ENCODE results near the gene PTPRN.
"Not testable (repeated sequence)": the region's sequence is repeated elsewhere in the genome, so short reads cannot be mapped to it uniquely, and the experiment has no call there.

PTPRN gene

GRCh38 chr2:219334076-219334475 is 24.9 kb upstream of the PTPRN start:
- no peaks in the 10 kb centered on the region for H3K4me1 ChIP-seq (ENCODE audit: control insufficient read depth, insufficient read depth, low read length, poor library complexity, severe bottlenecking)
- no peak overlapping the region for H3K4me3 ChIP-seq (ENCODE audit: extremely low read depth, insufficient read depth, low read length, poor library complexity, severe bottlenecking)
- no peak overlapping the region for H3K27ac ChIP-seq (ENCODE audit: low read depth, low read length, severe bottlenecking)
- no peaks in the 10 kb centered on the region for H3K9me3 ChIP-seq (ENCODE audit: control insufficient read depth, low read length)
- no peaks in the 10 kb centered on the region for H3K36me3 ChIP-seq (ENCODE audit: control insufficient read depth, insufficient read depth, low read length)
- WGBS, 2 experiments (ENCODE audit: insufficient coverage in 2 of 2), result no CpG with 5 or more reads among the region's 2 CpGs

DNA sequence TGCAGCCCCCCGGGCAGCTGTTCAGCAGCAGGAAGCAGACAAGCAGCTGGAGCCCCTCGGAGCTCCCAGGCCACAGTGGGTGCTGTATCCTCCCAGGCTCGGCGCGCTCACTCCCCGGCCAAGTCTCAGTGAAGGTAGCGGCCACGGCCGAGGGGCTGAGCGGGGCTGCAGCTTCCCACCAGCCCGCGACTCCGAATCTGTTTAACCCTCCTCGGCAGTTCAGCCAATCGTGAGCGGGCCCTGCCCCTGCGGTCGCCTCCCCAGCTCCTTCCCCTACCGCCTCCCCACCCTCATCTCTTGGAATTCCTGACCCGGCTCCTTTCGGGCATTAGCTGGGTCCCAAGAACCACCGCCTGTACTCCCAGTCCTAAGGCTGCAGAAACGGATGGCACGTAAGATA is 23.3 kb upstream of the PTPRN start, which contains the start of gene RESP18:
Gene RESP18 (minus strand): TSS at position 203 of the 400 bp plus-strand sequence.
- Histone ChIP-seq H3K36me3 (ENCODE audit: control insufficient read depth, insufficient read depth, low read length) (no peaks in the 10 kb centered on the region), H3K4me3 (ENCODE audit: extremely low read depth, insufficient read depth, low read length, poor library complexity, severe bottlenecking) (no peak within 1 kb of the TSS), H3K4me1 (ENCODE audit: control insufficient read depth, insufficient read depth, low read length, poor library complexity, severe bottlenecking) (no peaks in the 10 kb centered on the region), H3K27ac (ENCODE audit: low read depth, low read length, severe bottlenecking) (no peak within 1 kb of the TSS), H3K9me3 (ENCODE audit: control insufficient read depth, low read length) (no peaks in the 10 kb centered on the region)
- WGBS, 2 experiments (ENCODE audit: insufficient coverage in 2 of 2), result 21 to 28% methylated on average over 19 to 20 of the region's 24 CpGs

DNA sequence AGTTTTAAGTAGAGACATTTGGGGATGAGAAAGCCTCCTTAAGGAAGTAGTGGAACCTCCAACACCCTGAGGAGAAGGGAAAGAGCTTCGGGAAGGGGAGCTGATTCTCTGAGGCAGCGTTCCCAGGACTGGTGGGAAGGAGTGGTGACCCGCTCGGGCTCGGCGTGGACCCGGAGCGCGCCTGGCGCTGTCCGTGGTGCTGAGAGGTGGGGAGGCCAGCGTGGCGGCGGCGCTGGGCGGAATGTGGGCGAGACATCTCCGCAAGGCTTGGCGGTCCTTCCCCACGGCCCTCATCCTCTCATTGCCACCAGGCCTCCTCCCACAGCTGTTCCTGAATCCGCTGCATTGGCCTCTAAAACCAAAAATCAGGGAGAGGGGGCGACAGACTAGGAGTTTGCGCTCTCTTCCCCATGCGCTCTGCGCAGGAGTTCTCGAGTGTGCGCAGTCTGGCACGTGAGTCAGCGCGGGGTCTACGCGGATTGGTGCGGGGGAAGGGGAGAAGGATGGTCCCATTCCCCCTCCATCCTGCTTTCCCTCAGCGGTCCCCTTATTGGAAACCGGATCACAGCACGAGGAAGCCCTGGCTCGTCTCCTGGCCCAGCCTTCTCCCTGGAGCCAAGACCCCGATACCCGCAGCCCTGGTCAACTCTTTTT is 22.5 kb upstream of the PTPRN start:
- H3K36me3 ChIP-seq (ENCODE audit: control insufficient read depth, insufficient read depth, low read length), result no peaks in the 10 kb centered on the region
- no peak overlapping the region for H3K27ac ChIP-seq (ENCODE audit: low read depth, low read length, severe bottlenecking)
- 17 to 19% methylated on average over 26 to 32 of the region's 39 CpGs for WGBS, 2 experiments (ENCODE audit: insufficient coverage in 2 of 2)
- no peak overlapping the region for H3K4me3 ChIP-seq (ENCODE audit: extremely low read depth, insufficient read depth, low read length, poor library complexity, severe bottlenecking)
- no peaks in the 10 kb centered on the region for H3K9me3 ChIP-seq (ENCODE audit: control insufficient read depth, low read length)
- no peaks in the 10 kb centered on the region for H3K4me1 ChIP-seq (ENCODE audit: control insufficient read depth, insufficient read depth, low read length, poor library complexity, severe bottlenecking)

GRCh38 chr2:219327719-219328118 is 18.5 kb upstream of the PTPRN start:
- Histone ChIP-seq H3K36me3 (ENCODE audit: control insufficient read depth, insufficient read depth, low read length) (no peaks in the 10 kb centered on the region), H3K9me3 (ENCODE audit: control insufficient read depth, low read length) (no peaks in the 10 kb centered on the region), H3K4me3 (ENCODE audit: extremely low read depth, insufficient read depth, low read length, poor library complexity, severe bottlenecking) (no peak overlapping the region), H3K4me1 (ENCODE audit: control insufficient read depth, insufficient read depth, low read length, poor library complexity, severe bottlenecking) (no peaks in the 10 kb centered on the region), H3K27ac (ENCODE audit: low read depth, low read length, severe bottlenecking) (no peak overlapping the region)
- WGBS, 2 experiments (ENCODE audit: insufficient coverage in 2 of 2), result 44 to 47% methylated on average over 1 to 2 of the region's 2 CpGs

DNA sequence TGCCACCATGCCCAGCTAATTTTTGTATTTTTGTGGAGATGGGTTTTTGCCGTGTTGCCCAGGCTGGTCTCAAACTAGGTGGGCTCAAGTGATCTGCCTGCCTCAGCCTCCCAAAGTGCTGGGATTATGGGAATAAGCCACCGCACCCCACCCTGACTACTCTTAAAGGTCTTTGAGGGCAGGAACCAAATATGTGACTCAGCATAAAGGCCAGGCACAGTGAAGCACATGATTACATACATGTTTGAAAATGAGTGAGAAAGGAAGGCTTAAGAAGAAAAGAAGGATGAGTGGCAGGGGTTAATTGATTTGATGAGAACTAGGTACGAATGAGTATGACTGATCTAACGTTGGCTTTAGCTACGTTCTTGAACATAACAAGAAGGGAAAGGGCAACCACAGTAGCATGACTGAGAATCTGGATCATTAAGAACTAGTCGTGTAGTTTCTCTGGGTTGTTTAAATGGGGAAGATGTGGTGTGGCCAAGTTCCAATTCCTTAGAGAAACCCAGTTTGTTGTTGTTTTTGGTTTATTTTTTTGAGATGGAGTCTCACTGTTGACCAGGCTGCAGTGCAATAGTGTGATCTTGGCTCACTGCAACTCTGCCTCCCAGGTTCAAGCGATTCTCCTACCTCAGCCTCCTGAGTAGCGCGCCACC is 16.6 kb upstream of the PTPRN start:
- H3K4me3 ChIP-seq (ENCODE audit: extremely low read depth, insufficient read depth, low read length, poor library complexity, severe bottlenecking), result no peak overlapping the region
- H3K36me3 ChIP-seq (ENCODE audit: control insufficient read depth, insufficient read depth, low read length), result no peaks in the 10 kb centered on the region
- no peaks in the 10 kb centered on the region for H3K4me1 ChIP-seq (ENCODE audit: control insufficient read depth, insufficient read depth, low read length, poor library complexity, severe bottlenecking)
- no peak overlapping the region for H3K27ac ChIP-seq (ENCODE audit: low read depth, low read length, severe bottlenecking)
- 78 to 79% methylated on average over 5 of the region's 9 CpGs for WGBS, 2 experiments (ENCODE audit: insufficient coverage in 2 of 2)
- H3K9me3 ChIP-seq (ENCODE audit: control insufficient read depth, low read length), result no peaks in the 10 kb centered on the region

GRCh38 chr2:219325136-219325535 is 15.9 kb upstream of the PTPRN start:
- Histone ChIP-seq H3K27ac (ENCODE audit: low read depth, low read length, severe bottlenecking) (no peak overlapping the region), H3K4me3 (ENCODE audit: extremely low read depth, insufficient read depth, low read length, poor library complexity, severe bottlenecking) (no peak overlapping the region), H3K36me3 (ENCODE audit: control insufficient read depth, insufficient read depth, low read length) (no peaks in the 10 kb centered on the region), H3K9me3 (ENCODE audit: control insufficient read depth, low read length) (no peaks in the 10 kb centered on the region), H3K4me1 (ENCODE audit: control insufficient read depth, insufficient read depth, low read length, poor library complexity, severe bottlenecking) (no peaks in the 10 kb centered on the region)
- WGBS, 2 experiments (ENCODE audit: insufficient coverage in 2 of 2), result 89 to 90% methylated on average over 2 to 3 of the region's 4 CpGs

DNA sequence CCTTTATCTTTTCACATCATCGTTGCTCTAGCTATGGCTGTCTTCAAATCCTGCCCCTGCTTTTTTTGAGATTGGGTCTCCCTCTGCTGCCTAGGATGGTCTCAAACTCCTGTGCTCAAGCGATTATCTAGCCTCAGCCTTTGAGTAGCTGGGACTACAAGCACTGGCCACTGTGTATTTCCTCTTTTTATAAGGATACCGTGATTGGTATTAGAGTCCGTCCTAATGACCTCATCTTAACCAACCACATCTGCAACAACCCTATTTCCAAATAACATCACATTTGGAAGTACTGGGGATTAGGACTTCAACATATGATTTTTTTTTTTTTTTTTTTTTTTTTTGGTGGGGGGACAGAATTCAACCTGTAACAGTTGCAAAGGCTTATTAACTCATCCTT is 14.2 kb upstream of the PTPRN start:
- Histone ChIP-seq H3K4me3 (ENCODE audit: extremely low read depth, insufficient read depth, low read length, poor library complexity, severe bottlenecking) (no peak overlapping the region), H3K27ac (ENCODE audit: low read depth, low read length, severe bottlenecking) (no peak overlapping the region), H3K4me1 (ENCODE audit: control insufficient read depth, insufficient read depth, low read length, poor library complexity, severe bottlenecking) (no peaks in the 10 kb centered on the region), H3K9me3 (ENCODE audit: control insufficient read depth, low read length) (no peaks in the 10 kb centered on the region), H3K36me3 (ENCODE audit: control insufficient read depth, insufficient read depth, low read length) (no peaks in the 10 kb centered on the region)
- WGBS, 2 experiments (ENCODE audit: insufficient coverage in 2 of 2), result 58 to 86% methylated on average over 1 to 2 of the region's 4 CpGs

DNA sequence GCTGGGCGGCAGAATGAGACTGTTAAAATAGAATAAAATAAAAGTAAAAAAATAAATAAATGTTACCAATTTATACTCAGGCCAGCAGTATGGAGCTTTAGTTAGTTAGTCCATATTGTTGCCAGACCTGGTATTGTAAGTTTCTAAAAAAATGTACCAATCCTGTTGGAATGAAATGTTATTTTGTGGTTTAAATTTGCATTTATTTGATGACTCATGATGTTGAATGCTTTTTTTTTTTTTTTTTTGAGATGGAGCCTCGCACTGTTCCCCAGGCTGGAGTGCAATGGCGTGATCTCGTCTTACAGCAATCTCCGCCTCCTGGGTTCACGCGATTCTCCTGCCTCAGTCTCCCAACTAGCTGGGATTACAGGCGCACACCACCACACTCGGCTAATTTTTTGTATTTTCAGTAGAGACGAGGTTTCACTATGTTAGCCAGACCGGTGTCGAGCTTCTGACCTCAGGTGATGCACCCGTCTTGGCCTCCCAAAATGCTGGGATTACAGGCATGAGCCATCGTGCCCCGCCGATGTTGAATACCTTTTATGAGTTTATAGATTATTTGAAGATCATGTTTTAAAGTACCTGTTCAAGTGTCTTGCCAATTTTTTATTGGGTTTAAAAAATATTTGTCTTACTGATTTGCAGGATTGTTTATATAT is 5.7 kb upstream of the PTPRN start:
- Histone ChIP-seq H3K4me1 (ENCODE audit: control insufficient read depth, insufficient read depth, low read length, poor library complexity, severe bottlenecking) (no peaks in the 10 kb centered on the region), H3K27ac (ENCODE audit: low read depth, low read length, severe bottlenecking) (no peak overlapping the region), H3K9me3 (ENCODE audit: control insufficient read depth, low read length) (no peaks in the 10 kb centered on the region), H3K36me3 (ENCODE audit: control insufficient read depth, insufficient read depth, low read length) (no peaks in the 10 kb centered on the region), H3K4me3 (ENCODE audit: extremely low read depth, insufficient read depth, low read length, poor library complexity, severe bottlenecking) (no peak overlapping the region)
- WGBS, 2 experiments (ENCODE audit: insufficient coverage in 2 of 2), result 94 to 95% methylated on average over 14 to 15 of the region's 16 CpGs

DNA sequence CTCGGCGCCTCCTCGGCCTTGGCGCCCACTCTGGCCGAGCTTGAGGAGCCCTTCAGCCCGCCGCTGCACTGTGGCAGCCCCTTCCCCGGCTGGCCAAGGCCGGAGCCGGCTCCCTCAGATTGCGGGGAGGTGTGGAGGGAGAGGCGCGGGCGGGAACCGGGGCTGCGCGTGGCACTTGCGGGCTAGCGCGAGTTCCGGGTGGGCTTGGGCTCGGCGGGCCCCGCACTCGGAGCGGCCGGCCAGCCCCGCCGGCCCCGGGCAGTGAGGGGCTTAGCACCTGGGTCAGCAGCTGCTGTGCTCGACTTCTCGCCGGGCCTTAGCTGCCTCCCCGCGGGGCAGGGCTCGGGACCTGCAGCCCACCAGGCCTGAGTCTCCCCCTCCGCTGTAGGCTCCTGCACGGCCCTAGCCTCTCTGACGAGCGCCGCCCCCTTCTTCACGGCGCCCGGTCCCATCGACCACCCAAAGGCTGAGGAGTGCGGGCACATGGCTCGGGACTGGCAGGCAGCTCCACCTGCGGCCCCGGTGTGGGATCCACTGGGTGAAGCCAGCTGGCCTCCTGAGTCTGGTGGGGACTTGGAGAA is 3.6 kb upstream of the PTPRN start:
- not testable (repeated sequence) for H3K9me3 ChIP-seq (ENCODE audit: control insufficient read depth, low read length); H3K4me3 ChIP-seq (ENCODE audit: extremely low read depth, insufficient read depth, low read length, poor library complexity, severe bottlenecking); H3K36me3 ChIP-seq (ENCODE audit: control insufficient read depth, insufficient read depth, low read length); H3K4me1 ChIP-seq (ENCODE audit: control insufficient read depth, insufficient read depth, low read length, poor library complexity, severe bottlenecking); H3K27ac ChIP-seq (ENCODE audit: low read depth, low read length, severe bottlenecking)
- WGBS, 2 experiments (ENCODE audit: insufficient coverage in 2 of 2), result 92 to 96% methylated on average over 39 to 47 of the region's 49 CpGs

DNA sequence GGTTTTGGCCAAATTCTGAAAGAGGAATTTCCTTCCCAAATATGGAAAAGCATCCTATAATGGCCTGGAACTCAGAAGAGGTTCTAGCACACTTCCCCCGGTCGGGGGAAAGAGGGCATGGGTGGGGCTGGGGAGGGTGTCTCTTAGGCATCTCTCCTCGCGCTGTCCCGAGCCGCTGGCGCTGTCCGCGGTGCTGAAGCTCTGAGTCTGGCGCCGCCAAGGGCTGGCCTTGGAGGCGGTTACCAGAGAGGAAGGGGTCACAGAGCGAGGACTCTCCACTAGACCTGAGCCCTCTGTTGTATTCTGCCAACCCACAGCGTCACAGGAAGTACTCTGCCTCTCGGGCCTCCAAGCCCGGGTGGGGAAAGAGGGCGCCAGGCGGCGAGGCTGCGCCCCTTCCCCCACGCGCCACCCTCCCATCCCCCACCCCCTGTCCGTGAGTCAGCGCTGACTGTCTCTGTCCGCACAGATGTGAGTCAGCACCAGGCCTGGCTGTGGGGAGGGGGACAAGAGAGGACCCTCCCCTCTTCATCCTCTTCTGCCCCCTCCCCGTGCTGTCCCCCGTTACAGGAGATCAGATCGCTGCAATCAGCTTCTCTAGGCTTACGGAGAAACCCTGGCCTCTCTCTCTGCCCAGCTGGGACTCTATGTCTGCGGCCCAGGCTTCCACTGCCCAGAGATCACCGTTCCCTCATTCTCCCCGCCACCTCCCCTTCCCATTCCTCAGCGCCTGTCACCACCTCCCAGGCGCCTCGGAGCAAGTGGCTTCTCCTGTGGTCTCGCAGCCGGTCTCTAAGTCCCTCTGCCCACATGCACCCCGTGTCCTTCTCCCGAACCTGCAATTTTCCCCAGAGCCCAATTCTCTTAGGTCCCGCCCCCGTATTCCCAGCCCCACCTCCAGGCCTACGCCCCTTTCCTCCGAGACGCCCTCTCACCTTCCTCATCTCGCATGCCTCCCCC is 779 bp downstream of the PTPRN start:
- Histone ChIP-seq H3K4me3 (ENCODE audit: extremely low read depth, insufficient read depth, low read length, poor library complexity, severe bottlenecking) (peak overlapping the region; percentile 60), H3K4me1 (ENCODE audit: control insufficient read depth, insufficient read depth, low read length, poor library complexity, severe bottlenecking) (peaks cover 7% of the 10 kb centered on the region), H3K27ac (ENCODE audit: low read depth, low read length, severe bottlenecking) (peak overlapping the region; percentile 90), H3K9me3 (ENCODE audit: control insufficient read depth, low read length) (no peaks in the 10 kb centered on the region), H3K36me3 (ENCODE audit: control insufficient read depth, insufficient read depth, low read length) (peaks cover 25% of the 10 kb centered on the region)
- 0% methylated on average over 24 to 28 of the region's 45 CpGs for WGBS, 2 experiments (ENCODE audit: insufficient coverage in 2 of 2)

Measured in mesodermal cell (in vitro differentiated cells).